Thyroid gland (tissue), 4 donors: ENCODE data around the gene FBXO41. TPM values are rescaled to one million over a fixed set of nuclear protein-coding genes. Genes with fewer than 3 reads are reported as not detected.
A peak's percentile ranks its signal among the peaks of the same experiment; 100 is the strongest.

ENCODE experiments used
- DNase-seq, 2 donors: peaks; one replicate each; pipeline ENCODE4 v3.0.0-alpha.2; 2019
- H3K27ac ChIP-seq, 3 donors: fragments of 200-600 bp; sonication (generic); 1 replicate in 2 of 3; 2 replicates in 1 of 3; pipeline ENCODE4 v1.5.1; 2016 to 2019; ENCODE audit warnings: mild to moderate bottlenecking in 1 of 3, moderate library complexity in 1 of 3
- H3K27me3 ChIP-seq: fragments of 200-600 bp; sonication (generic); one replicate; pipeline ENCODE4 v1.5.1; 2019
- H3K36me3 ChIP-seq, 2 donors: fragments of 200-600 bp; sonication (generic); one replicate each; pipeline ENCODE4 v1.5.1; 2016 to 2019
- H3K4me1 ChIP-seq, 2 donors: fragments of 200-600 bp; sonication (generic); one replicate each; pipeline ENCODE4 v1.5.1; 2017 to 2019
- H3K4me3 ChIP-seq, 3 donors: fragments of 200-600 bp; sonication (generic); replicated peaks in 1 of 3; 1 replicate in 2 of 3; 2 replicates in 1 of 3; pipeline ENCODE4 v1.5.1; 2016; ENCODE audit warnings: mild to moderate bottlenecking in 1 of 3
- H3K9me3 ChIP-seq: fragments of 200-600 bp; sonication (generic); one replicate; pipeline ENCODE4 v1.5.1; 2017
- CTCF ChIP-seq, 6 experiments: fragments of 200-600 bp in 3 of 6; fragments of 450-650 bp in 3 of 6; sonication (generic) in 3 of 6; IDR thresholded peaks; one replicate each; pipeline ENCODE4 v1.5.1; 2016 to 2019; ENCODE audit warnings: antibody characterized with exemption in 6 of 6, mild to moderate bottlenecking in 2 of 6, inconsistent platforms in 1 of 6, moderate library complexity in 1 of 6
- POLR2A ChIP-seq, 2 donors: fragments of 450-650 bp; IDR thresholded peaks; one replicate each; pipeline ENCODE4 v1.6.1; 2017; ENCODE audit warnings: antibody characterized with exemption in 2 of 2, mild to moderate bottlenecking in 2 of 2, moderate library complexity in 1 of 2
- WGBS, 2 donors: methylation state at CpG; one replicate each; pipeline ENCODE4 v1.1.5; 2017; 5-methylcytosine and 5-hydroxymethylcytosine counted together
- intact Hi-C: fragments of 100-400 bp; cut with DNase I; formaldehyde crosslinking; loops from one replicate; pipeline ENCODE4 v1.15.1; 2023
- total RNA-seq, 4 donors: library from RNA; depleted of rRNA; stranded (reverse); fragments of >200 nt; gene quantifications; one replicate each; pipeline ENCODE4 v1.2.3, GENCODE V29; 2016

Gene FBXO41
- total RNA-seq, 4 donors from 2014 or later: 0.79 to 3.8 (median 1.3) TPM

GRCh38 chr2:73292906-73293533 is 8.7 kb upstream of the FBXO41 start:
- intact Hi-C loops: no loop called here
- Histone ChIP-seq H3K4me1 (peaks cover 0 to 16% of the 10 kb centered on the region in 2 donors), H3K4me3 (peak overlapping the region in 2 of 3 donors; percentile 9 to 26), H3K36me3 (no peaks in the 10 kb centered on the region), H3K27me3 (peaks cover 36% of the 10 kb centered on the region), H3K27ac (no peak overlapping the region), H3K9me3 (no peaks in the 10 kb centered on the region)
- DNase-seq: no peak
- TF ChIP-seq CTCF (IDR thresholded peaks at IDR 0.05) (no peak), POLR2A (IDR thresholded peaks at IDR 0.05) (no peak)
- WGBS, 2 donors: 6 to 9% methylated on average over 12 to 18 of the region's 64 CpGs

GRCh38 chr2:73292316-73292905 is 8.1 kb upstream of the FBXO41 start:
- Histone ChIP-seq H3K36me3 (no peaks in the 10 kb centered on the region), H3K9me3 (no peaks in the 10 kb centered on the region), H3K27me3 (peaks cover 36% of the 10 kb centered on the region), H3K4me1 (peaks cover 0 to 16% of the 10 kb centered on the region in 2 donors), H3K4me3 (no peak overlapping the region), H3K27ac (no peak overlapping the region)
- WGBS, 2 donors: 5 to 11% methylated on average over 5 to 16 of the region's 38 CpGs
- no peak for TF ChIP-seq POLR2A (IDR thresholded peaks at IDR 0.05)
- no peak for TF ChIP-seq CTCF (IDR thresholded peaks at IDR 0.05)
- DNase-seq: no peak
- intact Hi-C loops: no loop called here

- DNase-seq: no peak
- Histone ChIP-seq H3K36me3 (no peaks in the 10 kb centered on the region), H3K4me1 (peaks cover 0 to 16% of the 10 kb centered on the region in 2 donors), H3K4me3 (peak overlapping the region in 1 of 3 donors; percentile 9), H3K9me3 (no peaks in the 10 kb centered on the region), H3K27ac (no peak overlapping the region), H3K27me3 (peaks cover 36% of the 10 kb centered on the region)
- TF ChIP-seq CTCF (IDR thresholded peaks at IDR 0.05) (no peak), POLR2A (IDR thresholded peaks at IDR 0.05) (no peak)
- intact Hi-C loops: no loop called here
- 3 to 4% methylated on average over 26 to 56 of the region's 82 CpGs for WGBS, 2 donors
Observed at GRCh38 chr2:73291461-73292315, 7.4 kb upstream of the FBXO41 start.

- no peak for TF ChIP-seq CTCF (IDR thresholded peaks at IDR 0.05)
- H3K36me3 ChIP-seq: no peaks in the 10 kb centered on the region
- peak; percentile 36 to 55 for DNase-seq
- peak overlapping the region in 1 of 3 donors; percentile 9 for H3K4me3 ChIP-seq
- intact Hi-C loops: no loop called here
- peaks cover 36% of the 10 kb centered on the region for H3K27me3 ChIP-seq
- no peaks in the 10 kb centered on the region for H3K9me3 ChIP-seq
- H3K27ac ChIP-seq: no peak overlapping the region
- WGBS, 2 donors: 4 to 7% methylated on average over 33 to 34 of the region's 34 CpGs
- H3K4me1 ChIP-seq: peaks cover 0 to 16% of the 10 kb centered on the region in 2 donors
Observed at GRCh38 chr2:73291093-73291460, 6.8 kb upstream of the FBXO41 start.
